RWPE1 (cell line): Measurements from ENCODE around the gene HSPA4.

ENCODE experiments used
- CTCF ChIA-PET: fragments of 350-600 bp; sonication (Branson Sonifier 250); formaldehyde crosslinking; extraction: SDS; loops from one replicate; lab custom pipeline; 2021; lab: Yijun Ruan, JAX
- POLR2A ChIA-PET: fragments of 400-600 bp; formaldehyde crosslinking; extraction: SDS; loops from one replicate; lab custom pipeline; 2020; ENCODE audit warnings: antibody characterized with exemption; ENCODE audit not compliant: low non-redundant PET; lab: Yijun Ruan, JAX
- DNase-seq: peaks from one replicate; pipeline ENCODE4 v3.0.0; 2012; ENCODE audit warnings: low spot score
- H3K27ac ChIP-seq: fragments of 450-650 bp; 2 replicates; pipeline ENCODE4 v1.5.1; 2017
- TF ChIP-seq, protein P1 (sequence below): fragments of 450-650 bp; conservative IDR thresholded peaks from 2 replicates; pipeline ENCODE4 v1.5.1; 2017; ENCODE audit warnings: low read depth, mild to moderate bottlenecking

HSPA4 gene

DNA sequence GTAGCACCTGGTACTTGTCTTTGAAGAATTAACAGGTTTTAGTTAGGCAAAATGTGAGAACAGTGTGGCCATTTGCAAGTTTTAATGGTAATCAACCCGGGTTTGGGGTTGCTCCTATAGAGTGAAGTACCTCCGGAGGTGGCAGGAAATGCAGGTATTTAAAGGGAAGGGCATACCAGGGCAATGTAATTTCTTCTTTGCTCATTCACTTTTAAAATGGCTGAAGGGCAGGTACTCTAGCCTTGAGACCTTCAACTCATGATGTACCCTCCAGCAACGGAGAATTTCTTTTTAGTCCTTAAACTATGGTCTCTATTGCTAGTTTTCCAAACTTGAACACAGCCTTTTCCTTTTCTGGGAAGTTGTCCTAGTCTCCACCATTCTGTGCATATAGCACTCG lies 1.3 kb upstream of the HSPA4 start:
- POLR2A ChIA-PET = interaction anchor here (1.1 to 1.8 kb wide), 3 partner anchors 9 to 25 kb away, joined by 4 to 7 read pairs (median 4); no protein-coding TSS in a partner anchor
- no peak for DNase-seq
- TF ChIP-seq, protein P1, sequence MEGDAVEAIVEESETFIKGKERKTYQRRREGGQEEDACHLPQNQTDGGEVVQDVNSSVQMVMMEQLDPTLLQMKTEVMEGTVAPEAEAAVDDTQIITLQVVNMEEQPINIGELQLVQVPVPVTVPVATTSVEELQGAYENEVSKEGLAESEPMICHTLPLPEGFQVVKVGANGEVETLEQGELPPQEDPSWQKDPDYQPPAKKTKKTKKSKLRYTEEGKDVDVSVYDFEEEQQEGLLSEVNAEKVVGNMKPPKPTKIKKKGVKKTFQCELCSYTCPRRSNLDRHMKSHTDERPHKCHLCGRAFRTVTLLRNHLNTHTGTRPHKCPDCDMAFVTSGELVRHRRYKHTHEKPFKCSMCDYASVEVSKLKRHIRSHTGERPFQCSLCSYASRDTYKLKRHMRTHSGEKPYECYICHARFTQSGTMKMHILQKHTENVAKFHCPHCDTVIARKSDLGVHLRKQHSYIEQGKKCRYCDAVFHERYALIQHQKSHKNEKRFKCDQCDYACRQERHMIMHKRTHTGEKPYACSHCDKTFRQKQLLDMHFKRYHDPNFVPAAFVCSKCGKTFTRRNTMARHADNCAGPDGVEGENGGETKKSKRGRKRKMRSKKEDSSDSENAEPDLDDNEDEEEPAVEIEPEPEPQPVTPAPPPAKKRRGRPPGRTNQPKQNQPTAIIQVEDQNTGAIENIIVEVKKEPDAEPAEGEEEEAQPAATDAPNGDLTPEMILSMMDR = no peak
- CTCF ChIA-PET = no interaction called here
- no peak overlapping the region for H3K27ac ChIP-seq

DNA sequence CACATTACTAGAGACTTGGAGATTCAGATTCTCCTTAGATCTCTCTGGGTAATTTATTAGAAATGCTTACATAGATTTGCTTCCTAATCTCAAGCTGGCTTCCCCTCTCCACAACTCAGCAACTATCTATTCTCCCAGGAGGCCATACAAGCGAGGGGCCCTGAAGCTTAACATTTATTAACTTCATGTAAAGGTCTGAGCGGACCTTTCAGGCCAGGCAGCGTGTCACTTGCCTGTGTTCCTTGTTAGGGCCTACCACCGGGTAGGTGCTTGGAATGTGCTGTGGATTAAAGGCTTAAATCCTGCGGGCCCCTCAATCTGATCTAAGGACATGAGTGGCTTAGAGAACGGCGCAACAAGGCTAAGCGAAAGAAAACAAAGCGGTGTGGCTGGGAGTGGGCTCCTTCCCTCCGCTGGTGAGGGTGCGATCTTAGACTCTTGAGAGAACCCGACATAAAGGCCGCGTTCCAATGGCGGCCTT lies 712 bp upstream of the HSPA4 start:
- no peak for DNase-seq
- H3K27ac ChIP-seq = peak overlapping the region; percentile 98
- TF ChIP-seq, protein P1 = no peak
- ChIA-PET POLR2A (interaction anchor here (0.6 to 2.3 kb wide), 7 partner anchors 7 to 88 kb away, joined by 4 to 21 read pairs (median 4); partner anchors contain the start of gene AFF4), CTCF (no interaction called here)

DNA sequence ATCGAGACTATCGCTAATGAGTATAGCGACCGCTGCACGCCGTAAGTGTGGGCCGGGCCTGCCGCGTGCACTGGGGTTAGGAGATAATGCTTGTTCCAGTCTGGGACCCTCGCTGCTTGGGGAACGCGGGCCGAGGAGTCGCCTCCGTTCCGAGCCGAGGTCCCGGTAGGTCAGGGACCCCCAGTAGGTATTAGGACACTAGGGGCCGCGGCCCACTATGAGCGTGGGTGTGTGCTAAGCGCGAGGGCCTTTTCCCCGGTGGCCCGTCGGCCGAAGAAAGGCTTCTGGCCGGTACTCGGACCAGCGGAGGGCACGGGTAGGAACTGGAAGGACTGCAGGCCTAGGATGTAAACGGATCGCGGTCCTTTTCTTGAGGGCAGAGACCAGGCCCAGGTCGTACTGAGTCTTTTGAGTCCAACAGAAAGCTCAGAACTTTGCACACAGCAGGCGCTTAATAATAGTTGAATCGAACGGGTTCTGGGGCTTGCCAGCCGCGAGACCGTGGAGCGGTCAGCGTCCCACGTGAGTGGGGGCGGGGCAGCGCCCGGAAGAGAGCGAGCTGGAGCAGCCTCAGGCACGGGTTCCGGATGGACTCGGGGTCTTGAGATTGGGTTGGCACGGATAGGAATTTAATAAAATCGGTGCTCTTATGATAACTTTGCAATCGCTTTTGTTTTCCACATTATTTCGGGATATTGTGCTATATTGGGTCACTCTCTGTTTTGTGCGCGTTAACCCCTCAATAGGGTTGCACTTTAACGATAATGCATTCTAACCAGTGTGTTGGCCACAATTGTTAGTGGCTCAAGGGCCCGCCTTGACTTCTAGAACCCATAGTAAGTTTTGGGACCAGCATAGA lies 733 bp downstream of the HSPA4 start:
- H3K27ac ChIP-seq = peak overlapping the region; percentile 98
- peak; percentile 63 for DNase-seq
- POLR2A ChIA-PET = interaction anchor here (0.6 to 2.3 kb wide), 6 partner anchors 11 to 90 kb away, joined by 3 to 21 read pairs (median 6); partner anchors contain the start of gene AFF4
- TF ChIP-seq, protein P1 = no peak
- CTCF ChIA-PET = interaction anchor here (0.5 kb wide), 1 partner anchor 369 kb away, joined by 5 read pairs; no protein-coding TSS in a partner anchor

DNA sequence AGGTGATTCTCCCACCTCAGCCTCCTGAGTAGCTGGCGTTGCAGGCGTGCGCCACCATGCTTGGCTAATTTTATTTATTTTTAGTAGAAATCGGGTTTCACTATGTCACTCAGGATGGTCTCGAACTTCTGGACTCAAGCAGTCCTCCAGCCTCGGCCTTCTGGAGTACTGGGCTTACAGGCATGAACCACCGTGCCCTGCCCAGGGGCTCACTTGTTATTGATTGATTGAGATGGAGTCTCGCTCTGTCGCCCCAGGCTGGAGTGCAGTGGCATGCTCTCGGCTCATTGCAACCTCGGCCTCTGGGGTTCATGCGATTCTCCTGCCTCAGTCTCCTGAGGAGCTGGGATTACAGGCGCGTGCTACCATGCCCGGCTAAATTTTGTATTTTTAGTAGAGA lies 1.6 kb downstream of the HSPA4 start:
- peak overlapping the region; percentile 14 for H3K27ac ChIP-seq

DNA sequence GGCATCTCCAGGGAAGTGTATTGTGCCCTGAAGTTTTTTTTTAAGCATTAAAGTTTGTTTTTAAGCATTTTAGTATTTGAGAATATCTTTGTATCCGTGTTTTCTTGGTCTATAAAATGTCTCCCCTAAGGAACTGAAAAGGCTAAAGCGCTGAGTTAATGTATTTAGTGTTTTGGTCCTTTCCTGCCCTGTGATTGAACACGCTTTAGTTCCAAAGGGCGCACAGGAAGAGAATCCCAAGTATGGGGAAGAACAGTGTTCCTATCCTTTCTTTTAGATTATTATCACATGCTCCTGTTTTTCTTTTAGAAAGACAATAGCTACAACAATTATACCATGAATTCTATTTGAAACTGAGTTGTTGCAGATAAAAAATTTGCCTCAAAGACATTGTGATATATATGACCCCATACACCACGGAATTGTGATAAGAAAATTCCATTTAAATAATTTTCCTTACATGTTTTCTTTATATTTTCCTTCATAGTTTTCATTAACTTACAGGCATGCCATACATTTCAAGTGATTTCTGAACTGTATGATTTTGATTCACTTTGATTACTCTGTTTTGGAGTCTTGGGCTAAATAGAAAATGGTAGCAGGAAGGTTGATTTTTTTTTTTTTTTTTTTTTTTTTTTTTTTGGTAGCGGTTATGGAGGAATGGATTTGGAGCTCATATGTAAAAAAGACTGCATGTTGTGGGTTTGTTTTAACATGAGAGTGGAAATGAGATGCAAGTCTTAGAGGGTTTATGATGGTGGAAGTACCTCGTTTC lies 3.1 kb downstream of the HSPA4 start:
- no peak overlapping the region for H3K27ac ChIP-seq
- ChIA-PET POLR2A (no interaction called here), CTCF (no interaction called here)
- no peak for DNase-seq
- TF ChIP-seq, protein P1 = no peak

More for the DNA sequence above, 1.6 kb downstream of the HSPA4 start:
- DNase-seq = no peak
- CTCF ChIA-PET = interaction anchor here (0.6 kb wide), 2 partner anchors 11 to 1464 kb away, joined by 3 to 5 read pairs; no protein-coding TSS in a partner anchor
- POLR2A ChIA-PET = no interaction called here
- TF ChIP-seq, protein P1 = no peak

DNA sequence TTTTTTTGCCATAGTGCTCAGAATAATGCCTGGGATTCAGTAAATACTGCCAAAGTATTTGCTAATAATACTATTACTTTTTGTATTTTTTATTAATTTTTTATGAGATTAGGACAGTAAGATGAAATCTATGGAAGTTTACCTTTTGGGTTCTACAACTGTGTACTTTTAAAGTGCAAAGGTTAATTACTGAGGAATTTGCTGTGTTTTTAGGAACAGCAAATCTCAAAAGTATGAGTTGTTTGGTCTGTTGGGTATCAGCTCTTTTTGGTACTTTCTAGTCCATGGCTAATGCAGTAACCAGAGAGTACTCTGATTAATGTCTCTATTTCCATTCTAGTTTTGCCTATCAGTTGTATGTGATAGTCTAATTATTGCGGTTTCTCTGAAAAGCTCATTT lies 5.1 kb downstream of the HSPA4 start:
- ChIA-PET POLR2A (no interaction called here), CTCF (interaction anchor here (0.8 kb wide), 1 partner anchor 26 kb away, joined by 3 read pairs; no protein-coding TSS in a partner anchor)

More for the DNA sequence above, 5.1 kb downstream of the HSPA4 start:
- no peak for DNase-seq
- no peak overlapping the region for H3K27ac ChIP-seq
- TF ChIP-seq, protein P1 = no peak
